K562 (cell line): ENCODE results near the gene FBXL22.
"Not testable (repeated sequence)": the region's sequence is repeated elsewhere in the genome, so short reads cannot be mapped to it uniquely, and the experiment has no call there.

Source experiments
- CHD2 ChIP-seq: IDR thresholded peaks from 2 replicates; pipeline ENCODE4 v1.6.1; 2011; ENCODE audit warnings: low read depth, low read length
- FOXK2 ChIP-seq, 2 experiments: fragments of 450-650 bp; IDR thresholded peaks in 1 of 2; conservative IDR thresholded peaks in 1 of 2; 2 replicates each; pipeline ENCODE4 v1.6.1; 2016; ENCODE audit warnings: low read depth in 2 of 2, mild to moderate bottlenecking in 1 of 2
- KLF13 ChIP-seq: fragments of 450-650 bp; IDR thresholded peaks from 2 replicates; pipeline ENCODE4 v1.6.1; 2016; ENCODE audit warnings: missing genetic modification characterization, low read depth, mild to moderate bottlenecking, missing compliant biosample characterization, moderate library complexity, borderline replicate concordance
- POLR2AphosphoS5 ChIP-seq: IDR thresholded peaks from 2 replicates; pipeline ENCODE4 v1.6.1; 2011; ENCODE audit warnings: mild to moderate bottlenecking, low read depth, low read length, moderate library complexity; ENCODE audit not compliant: control insufficient read depth, insufficient read depth
- ZBTB33 ChIP-seq: sonication (generic); formaldehyde crosslinking; IDR thresholded peaks from 2 replicates; pipeline ENCODE4 v1.8.1; 2023; ENCODE audit warnings: mild to moderate bottlenecking, missing genetic modification reagents
- ZNF124 ChIP-seq: sonication (generic); formaldehyde crosslinking; IDR thresholded peaks from 2 replicates; pipeline ENCODE4 v1.8.1; 2022; ENCODE audit warnings: missing genetic modification reagents
- ZNF584 ChIP-seq: fragments of 200-800 bp; sonication (Bioruptor generic); IDR thresholded peaks from 2 replicates; pipeline ENCODE4 v1.6.1; 2016; ENCODE audit warnings: low read depth, mild to moderate bottlenecking, missing genetic modification characterization, missing compliant biosample characterization
- TF ChIP-seq, protein P1 (sequence below): sonication (generic); formaldehyde crosslinking; IDR thresholded peaks from 2 replicates; pipeline ENCODE4 v1.8.0; 2023; ENCODE audit warnings: mild to moderate bottlenecking, missing genetic modification reagents

- TF ChIP-seq ZNF584 (CRISPR knock-in tag); ZNF124 (CRISPR knock-in tag); KLF13 (tag); POLR2AphosphoS5; FOXK2 (conservative IDR thresholded peaks at IDR 0.05 in 1 of 2, IDR thresholded peaks at IDR 0.05 in 1 of 2; ENCODE audit: low read depth in 2 of 2); CHD2; ZBTB33 (CRISPR knock-in tag): not testable (repeated sequence)
- TF ChIP-seq, protein P1, sequence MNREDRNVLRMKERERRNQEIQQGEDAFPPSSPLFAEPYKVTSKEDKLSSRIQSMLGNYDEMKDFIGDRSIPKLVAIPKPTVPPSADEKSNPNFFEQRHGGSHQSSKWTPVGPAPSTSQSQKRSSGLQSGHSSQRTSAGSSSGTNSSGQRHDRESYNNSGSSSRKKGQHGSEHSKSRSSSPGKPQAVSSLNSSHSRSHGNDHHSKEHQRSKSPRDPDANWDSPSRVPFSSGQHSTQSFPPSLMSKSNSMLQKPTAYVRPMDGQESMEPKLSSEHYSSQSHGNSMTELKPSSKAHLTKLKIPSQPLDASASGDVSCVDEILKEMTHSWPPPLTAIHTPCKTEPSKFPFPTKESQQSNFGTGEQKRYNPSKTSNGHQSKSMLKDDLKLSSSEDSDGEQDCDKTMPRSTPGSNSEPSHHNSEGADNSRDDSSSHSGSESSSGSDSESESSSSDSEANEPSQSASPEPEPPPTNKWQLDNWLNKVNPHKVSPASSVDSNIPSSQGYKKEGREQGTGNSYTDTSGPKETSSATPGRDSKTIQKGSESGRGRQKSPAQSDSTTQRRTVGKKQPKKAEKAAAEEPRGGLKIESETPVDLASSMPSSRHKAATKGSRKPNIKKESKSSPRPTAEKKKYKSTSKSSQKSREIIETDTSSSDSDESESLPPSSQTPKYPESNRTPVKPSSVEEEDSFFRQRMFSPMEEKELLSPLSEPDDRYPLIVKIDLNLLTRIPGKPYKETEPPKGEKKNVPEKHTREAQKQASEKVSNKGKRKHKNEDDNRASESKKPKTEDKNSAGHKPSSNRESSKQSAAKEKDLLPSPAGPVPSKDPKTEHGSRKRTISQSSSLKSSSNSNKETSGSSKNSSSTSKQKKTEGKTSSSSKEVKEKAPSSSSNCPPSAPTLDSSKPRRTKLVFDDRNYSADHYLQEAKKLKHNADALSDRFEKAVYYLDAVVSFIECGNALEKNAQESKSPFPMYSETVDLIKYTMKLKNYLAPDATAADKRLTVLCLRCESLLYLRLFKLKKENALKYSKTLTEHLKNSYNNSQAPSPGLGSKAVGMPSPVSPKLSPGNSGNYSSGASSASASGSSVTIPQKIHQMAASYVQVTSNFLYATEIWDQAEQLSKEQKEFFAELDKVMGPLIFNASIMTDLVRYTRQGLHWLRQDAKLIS (CRISPR knock-in tag), result not testable (repeated sequence)
These were observed 20.4 kb downstream of the FBXL22 start for GRCh38 chr15:63617627-63618026.
